Activated CD4-positive, alpha-beta T cell treated with anti-CD3 and anti-CD28 coated beads, Interleukin-2, amount 10 ng/mL, durations not matched to agents 7 days and 5 days (primary cell): ENCODE measurements around the gene CEP192. TPM values are rescaled to one million over a fixed set of nuclear protein-coding genes. Genes with fewer than 3 reads are reported as not detected.

Experiments
- CTCF ChIA-PET: fragments of 350-600 bp; sonication (Branson Sonifier 250); formaldehyde crosslinking; loops from one replicate; lab custom pipeline; 2021; ENCODE audit warnings: antibody characterized with exemption; lab: Charles Lee
- POLR2A ChIA-PET: fragments of 350-600 bp; sonication (Branson Sonifier 250); formaldehyde crosslinking; loops from one replicate; lab custom pipeline; 2021; ENCODE audit warnings: antibody characterized with exemption; lab: Charles Lee
- DNase-seq: peaks from one replicate; pipeline ENCODE4 v3.0.0-alpha.2; 2020
- H3K27ac Mint-ChIP-seq: one replicate; pipeline ENCODE4 v1.8.0; 2021; ENCODE audit warnings: mild to moderate bottlenecking, moderate library complexity, mixed read lengths
- H3K27me3 Mint-ChIP-seq: one replicate; pipeline ENCODE4 v1.8.0; 2021; ENCODE audit warnings: mixed read lengths
- H3K36me3 Mint-ChIP-seq: one replicate; pipeline ENCODE4 v1.8.0; 2021; ENCODE audit warnings: low read depth, mixed read lengths
- H3K4me1 Mint-ChIP-seq: one replicate; pipeline ENCODE4 v1.8.0; 2021; ENCODE audit warnings: mixed read lengths
- H3K4me3 Mint-ChIP-seq: one replicate; pipeline ENCODE4 v1.8.0; 2021; ENCODE audit warnings: mild to moderate bottlenecking, moderate library complexity, mixed read lengths
- H3K9me3 Mint-ChIP-seq: one replicate; pipeline ENCODE4 v1.8.0; 2021; ENCODE audit warnings: mixed read lengths
- total RNA-seq, 2 experiments: library from RNA; stranded (reverse); gene quantifications; one replicate each; pipeline ENCODE4 v1.2.3, GENCODE V29; 2021

CEP192 gene
- total RNA-seq, result 10 to 100 TPM; 52.3 to 55.1 TPM

- Mint-ChIP-seq H3K9me3 (no peaks in the 10 kb centered on the region), H3K27ac (peak within 1 kb of the TSS; percentile 95), H3K27me3 (no peaks in the 10 kb centered on the region), H3K4me1 (peaks cover 22% of the 10 kb centered on the region), H3K4me3 (peak within 1 kb of the TSS; percentile 99), H3K36me3 (peaks cover 14% of the 10 kb centered on the region)
- ChIA-PET POLR2A (interaction anchor here (0.6 to 1.5 kb wide), 3 partner anchors 9 to 614 kb away, joined by 3 to 4 read pairs (median 4); partner anchors contain the start of gene AFG3L2), CTCF (interaction anchor here (0.7 to 1.5 kb wide), 5 partner anchors 9 to 66 kb away, joined by 3 to 8 read pairs (median 3); no protein-coding TSS in a partner anchor)
- peak; percentile 98 for DNase-seq
Observed at GRCh38 chr18:12990967-12991820, at the start of gene CEP192. Gene CEP192 (plus strand): TSS chr18:12991362. CDS start chr18:12999425, 8,063 bp downstream.

GRCh38 chr18:12943215-12943614, 47.9 kb upstream of the CEP192 start:
- ChIA-PET CTCF (interaction anchor here (1.5 to 2.5 kb wide), 2 partner anchors 9 to 216 kb away, joined by 5 to 17 read pairs; no protein-coding TSS in a partner anchor), POLR2A (no interaction called here)
- no peak for DNase-seq
- Mint-ChIP-seq H3K27ac (no peak overlapping the region), H3K36me3 (peaks cover 3% of the 10 kb centered on the region), H3K4me1 (peaks cover 26% of the 10 kb centered on the region), H3K9me3 (no peaks in the 10 kb centered on the region), H3K27me3 (peaks cover 1% of the 10 kb centered on the region), H3K4me3 (no peak overlapping the region)

GRCh38 chr18:12944709-12945108, 46.5 kb upstream of the CEP192 start:
- CTCF ChIA-PET, result interaction anchor here (0.9 to 2.5 kb wide), 3 partner anchors 10 to 218 kb away, joined by 3 to 17 read pairs (median 5); no protein-coding TSS in a partner anchor
- POLR2A ChIA-PET, result no interaction called here
- no peak overlapping the region for H3K4me3 Mint-ChIP-seq

GRCh38 chr18:12946549-12947284, 44.4 kb upstream of the CEP192 start:
- ChIA-PET POLR2A (no interaction called here), CTCF (no interaction called here)
- peak overlapping the region; percentile 98 for H3K27ac Mint-ChIP-seq
- no peak for DNase-seq
- H3K27me3 Mint-ChIP-seq, result no peaks in the 10 kb centered on the region
- H3K4me1 Mint-ChIP-seq, result peaks cover 49% of the 10 kb centered on the region
- H3K9me3 Mint-ChIP-seq, result peaks cover 4% of the 10 kb centered on the region
- peak overlapping the region; percentile 88 for H3K4me3 Mint-ChIP-seq
- H3K36me3 Mint-ChIP-seq, result peaks cover 26% of the 10 kb centered on the region

More at GRCh38 chr18:12944709-12945108, 46.5 kb upstream of the CEP192 start:
- Mint-ChIP-seq H3K27ac (no peak overlapping the region), H3K36me3 (peaks cover 12% of the 10 kb centered on the region), H3K9me3 (peaks cover 2% of the 10 kb centered on the region), H3K4me1 (peaks cover 32% of the 10 kb centered on the region), H3K27me3 (peaks cover 1% of the 10 kb centered on the region)
- peak; percentile 13 for DNase-seq

- POLR2A ChIA-PET, result no interaction called here
- peaks cover 28% of the 10 kb centered on the region for H3K36me3 Mint-ChIP-seq
- peak; percentile 99 for DNase-seq
- H3K4me3 Mint-ChIP-seq, result peak within 1 kb of the TSS; percentile 88
- H3K4me1 Mint-ChIP-seq, result peaks cover 51% of the 10 kb centered on the region
- H3K9me3 Mint-ChIP-seq, result peaks cover 4% of the 10 kb centered on the region
- CTCF ChIA-PET, result interaction anchor here (1.2 kb wide), 1 partner anchor 13 kb away, joined by 3 read pairs; no protein-coding TSS in a partner anchor
- no peaks in the 10 kb centered on the region for H3K27me3 Mint-ChIP-seq
- peak within 1 kb of the TSS; percentile 98 for H3K27ac Mint-ChIP-seq
Observed at GRCh38 chr18:12947285-12948049, 43.7 kb upstream of the CEP192 start, which contains the start of gene SEH1L. Gene SEH1L (plus strand): TSS chr18:12948011. CDS start chr18:12948122, 111 bp downstream.

GRCh38 chr18:12948050-12948804, 42.9 kb upstream of the CEP192 start:
- ChIA-PET POLR2A (interaction anchor here (0.7 kb wide), 2 partner anchors 43 to 57 kb away, joined by 3 read pairs; partner anchors contain the start of gene CEP192), CTCF (interaction anchor here (0.7 to 1.2 kb wide), 4 partner anchors 12 to 216 kb away, joined by 3 to 5 read pairs (median 4); no protein-coding TSS in a partner anchor)
- DNase-seq, result peak; percentile 99
- peaks cover 54% of the 10 kb centered on the region for H3K4me1 Mint-ChIP-seq
- peak overlapping the region; percentile 97 for H3K27ac Mint-ChIP-seq
- H3K4me3 Mint-ChIP-seq, result peak overlapping the region; percentile 88
- peaks cover 4% of the 10 kb centered on the region for H3K9me3 Mint-ChIP-seq
- peaks cover 33% of the 10 kb centered on the region for H3K36me3 Mint-ChIP-seq
- H3K27me3 Mint-ChIP-seq, result no peaks in the 10 kb centered on the region

GRCh38 chr18:12958478-12958877, 32.7 kb upstream of the CEP192 start:
- no peaks in the 10 kb centered on the region for H3K9me3 Mint-ChIP-seq
- no peak overlapping the region for H3K4me3 Mint-ChIP-seq
- CTCF ChIA-PET, result no interaction called here
- H3K27ac Mint-ChIP-seq, result no peak overlapping the region
- H3K36me3 Mint-ChIP-seq, result peaks cover 31% of the 10 kb centered on the region
- H3K27me3 Mint-ChIP-seq, result no peaks in the 10 kb centered on the region
- POLR2A ChIA-PET, result no interaction called here
- H3K4me1 Mint-ChIP-seq, result peaks cover 2% of the 10 kb centered on the region
- DNase-seq, result no peak

- Mint-ChIP-seq H3K9me3 (no peaks in the 10 kb centered on the region), H3K4me3 (no peak overlapping the region), H3K27me3 (no peaks in the 10 kb centered on the region), H3K4me1 (peaks cover 2% of the 10 kb centered on the region), H3K36me3 (peaks cover 41% of the 10 kb centered on the region), H3K27ac (no peak overlapping the region)
- POLR2A ChIA-PET, result no interaction called here
- no peak for DNase-seq
- CTCF ChIA-PET, result interaction anchor here (1.2 kb wide), 1 partner anchor 45 kb away, joined by 4 read pairs; no protein-coding TSS in a partner anchor
Observed at GRCh38 chr18:12960395-12960794, 30.8 kb upstream of the CEP192 start.

GRCh38 chr18:12960853-12961397, 30.2 kb upstream of the CEP192 start:
- H3K27ac Mint-ChIP-seq, result no peak overlapping the region
- H3K36me3 Mint-ChIP-seq, result peaks cover 45% of the 10 kb centered on the region
- POLR2A ChIA-PET, result no interaction called here
- H3K4me3 Mint-ChIP-seq, result no peak overlapping the region
- CTCF ChIA-PET, result interaction anchor here (1.2 kb wide), 1 partner anchor 45 kb away, joined by 4 read pairs; no protein-coding TSS in a partner anchor
- DNase-seq, result no peak
- no peaks in the 10 kb centered on the region for H3K27me3 Mint-ChIP-seq
- H3K9me3 Mint-ChIP-seq, result no peaks in the 10 kb centered on the region
- peaks cover 2% of the 10 kb centered on the region for H3K4me1 Mint-ChIP-seq

GRCh38 chr18:12963069-12963468, 28.1 kb upstream of the CEP192 start:
- DNase-seq, result no peak
- H3K4me3 Mint-ChIP-seq, result no peak overlapping the region
- POLR2A ChIA-PET, result no interaction called here
- H3K36me3 Mint-ChIP-seq, result peaks cover 50% of the 10 kb centered on the region
- H3K4me1 Mint-ChIP-seq, result peaks cover 7% of the 10 kb centered on the region
- no peak overlapping the region for H3K27ac Mint-ChIP-seq
- CTCF ChIA-PET, result interaction anchor here (0.7 to 1.0 kb wide), 2 partner anchors 12 to 29 kb away, joined by 3 to 4 read pairs; no protein-coding TSS in a partner anchor
- no peaks in the 10 kb centered on the region for H3K9me3 Mint-ChIP-seq
- no peaks in the 10 kb centered on the region for H3K27me3 Mint-ChIP-seq

GRCh38 chr18:12968115-12968514, 23.0 kb upstream of the CEP192 start:
- no peak for DNase-seq
- peaks cover 21% of the 10 kb centered on the region for H3K4me1 Mint-ChIP-seq
- no peaks in the 10 kb centered on the region for H3K27me3 Mint-ChIP-seq
- no peak overlapping the region for H3K4me3 Mint-ChIP-seq
- CTCF ChIA-PET, result no interaction called here
- no peaks in the 10 kb centered on the region for H3K9me3 Mint-ChIP-seq
- H3K36me3 Mint-ChIP-seq, result peaks cover 60% of the 10 kb centered on the region
- POLR2A ChIA-PET, result no interaction called here
- no peak overlapping the region for H3K27ac Mint-ChIP-seq
